Peyer's patch (tissue), 4 donors: ENCODE results near the gene MTERF4.

Experiments used
- CTCF ChIP-seq, 6 experiments: fragments of 450-650 bp in 4 of 6; fragments of 200-600 bp in 2 of 6; sonication (generic) in 1 of 6; IDR thresholded peaks; one replicate each; pipeline ENCODE4 v1.5.1; 2017 to 2019; ENCODE audit warnings: antibody characterized with exemption in 6 of 6, mild to moderate bottlenecking in 3 of 6, moderate library complexity in 1 of 6
- POLR2A ChIP-seq, 2 donors: fragments of 450-650 bp; IDR thresholded peaks; one replicate each; pipeline ENCODE4 v1.5.1; 2017; ENCODE audit warnings: antibody characterized with exemption in 2 of 2, mild to moderate bottlenecking in 2 of 2, moderate library complexity in 2 of 2

- TF ChIP-seq POLR2A (IDR thresholded peaks at IDR 0.05), result no peak
- no peak for TF ChIP-seq CTCF (IDR thresholded peaks at IDR 0.05)
Observed at GRCh38 chr2:241131531-241131930, 29.4 kb upstream of the MTERF4 start.
